Measurements from ENCODE around the gene EWSR1. TPM values are rescaled to one million over a fixed set of nuclear protein-coding genes. Genes with fewer than 3 reads are reported as not detected.

EWSR1 gene
- total RNA-seq, 1 experiment from 2014 or later: 462 TPM

DNA sequence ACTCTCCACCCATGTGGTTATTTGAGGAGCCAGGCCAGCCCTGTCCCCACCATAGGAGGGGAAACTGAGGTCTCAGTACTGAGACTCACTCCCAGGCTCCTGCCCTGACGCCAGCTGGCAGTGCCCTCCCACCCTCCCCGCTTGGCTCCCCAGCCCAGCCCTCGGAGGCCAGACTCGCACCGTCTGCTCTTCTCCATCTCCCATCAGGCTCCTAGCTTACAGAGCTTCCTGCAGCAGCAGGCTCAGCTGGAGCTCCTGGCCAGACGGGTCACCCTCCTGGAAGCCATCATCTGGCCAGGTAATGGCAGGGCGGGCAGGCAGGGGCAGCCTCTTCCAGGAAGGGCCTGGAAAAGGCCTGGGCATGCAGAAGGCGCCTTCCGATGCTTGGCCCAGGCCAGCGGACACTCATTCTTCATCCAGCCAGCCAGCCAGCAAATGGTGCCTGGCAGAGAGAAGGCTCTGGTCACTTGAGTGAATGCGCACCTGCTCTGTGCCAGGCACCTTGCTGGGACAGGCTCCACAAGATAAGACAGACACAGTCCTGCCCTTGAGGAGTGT is 12.9 kb upstream of the EWSR1 start:
- H3K18ac ChIP-seq (ENCODE audit: insufficient read length, low read depth, low read length): no peak overlapping the region
- no peak overlapping the region for H2BK20ac ChIP-seq (ENCODE audit: low read depth, low read length, poor library complexity, severe bottlenecking)
- H3K4me2 ChIP-seq (ENCODE audit: insufficient read depth, insufficient read length, low read length): no peak overlapping the region
- no peak overlapping the region for H2BK12ac ChIP-seq (ENCODE audit: insufficient read length, low read depth, low read length)
- TF ChIP-seq CTCF (conservative IDR thresholded peaks at IDR 0.05): no peak
- DNase-seq: no peak
- no CpG with 5 or more reads among the region's 11 CpGs for whole genome bisulfite sequencing (ENCODE audit: extremely low coverage, insufficient read length, low lambda C conversion rate)
- no peaks in the 10 kb centered on the region for H4K20me1 ChIP-seq (ENCODE audit: control insufficient read depth, insufficient read depth, insufficient read length)
- H4K8ac ChIP-seq (replicated peaks; ENCODE audit: insufficient read length, low read depth, low read length): no peak overlapping the region
- Mint-ChIP-seq H3K27ac (peak overlapping the region in 1 of 3 experiments; percentile 11; a peak in 2 of 7 replicates), H3K4me1 (peaks cover 0 to 7% of the 10 kb centered on the region in 2 experiments; a peak in 2 of 4 replicates), H3K36me3 (ENCODE audit: insufficient read depth in 1 of 3, low read depth in 3 of 3) (peaks cover 0 to 4% (median 0%) of the 10 kb centered on the region in 3 experiments; a peak in 3 of 7 replicates), H3K27me3 (ENCODE audit: low read depth) (peaks cover 7% of the 10 kb centered on the region), H3K9me3 (no peaks in the 10 kb centered on the region), H3K4me3 (no peak overlapping the region)
- no peak overlapping the region for H3K23ac ChIP-seq (ENCODE audit: insufficient read length, low read depth, low read length)
- H2BK15ac ChIP-seq (ENCODE audit: low read depth, low read length): no peak overlapping the region
- H4K91ac ChIP-seq (ENCODE audit: insufficient read length, low read depth, low read length): no peak overlapping the region
- no peak overlapping the region for H2AFZ ChIP-seq (ENCODE audit: low read length)
- H3K23me2 ChIP-seq (ENCODE audit: insufficient read length, low read depth, low read length, poor library complexity, severe bottlenecking): no peaks in the 10 kb centered on the region
- no peak overlapping the region for H3K9ac ChIP-seq (ENCODE audit: extremely low read depth, insufficient read length, low read length)
- no peak overlapping the region for H2BK120ac ChIP-seq (ENCODE audit: low read depth, low read length, poor library complexity, severe bottlenecking)
- H3K4ac ChIP-seq (ENCODE audit: low read depth, low read length): no peak overlapping the region
- H3K9me3 ChIP-seq (ENCODE audit: control insufficient read depth, low read depth, low read length): no peaks in the 10 kb centered on the region
- H2AK5ac ChIP-seq (ENCODE audit: insufficient read length, low read length): no peak overlapping the region
- H3K27me3 ChIP-seq (ENCODE audit: insufficient read depth, low read length): no peaks in the 10 kb centered on the region
- H3K79me2 ChIP-seq (ENCODE audit: insufficient read depth, low read length): no peaks in the 10 kb centered on the region
- no peak overlapping the region for H3K56ac ChIP-seq (ENCODE audit: insufficient read length, low read depth, low read length)
- no peak overlapping the region for H3K14ac ChIP-seq (ENCODE audit: insufficient read depth, low read length)
- no peak overlapping the region for H2BK5ac ChIP-seq (ENCODE audit: insufficient read length, low read length)
- H3K27ac ChIP-seq (ENCODE audit: insufficient read length, low read depth, low read length): no peak overlapping the region
- H4K5ac ChIP-seq (ENCODE audit: insufficient read length, low read depth, low read length): no peak overlapping the region
- H3T11ph ChIP-seq (ENCODE audit: low read length): no peak overlapping the region
- H3K79me1 ChIP-seq (ENCODE audit: insufficient read depth, low read depth, low read length, poor library complexity, severe bottlenecking): no peaks in the 10 kb centered on the region
- H3K4me1 ChIP-seq (ENCODE audit: insufficient read depth, low read length): no peaks in the 10 kb centered on the region
